GM18517 (cell line): Measurements from ENCODE around the gene AGAP1.

Source experiments
- ATAC-seq: cut with Tn5 transposase; IDR thresholded peaks from one replicate; pipeline ENCODE4 v1.9.1; 2021; ENCODE audit warnings: mild to moderate bottlenecking, moderate library complexity; ENCODE audit not compliant: unreplicated experiment

Gene AGAP1

GRCh38 chr2:235968616-235969324, 474.9 kb downstream of the AGAP1 start:
- ATAC-seq: no peak

- ATAC-seq: no peak
Observed at GRCh38 chr2:235970204-235971040, 476.6 kb downstream of the AGAP1 start.

GRCh38 chr2:235976516-235976915, 482.7 kb downstream of the AGAP1 start:
- no peak for ATAC-seq

GRCh38 chr2:235976956-235977355, 483.1 kb downstream of the AGAP1 start:
- ATAC-seq: no peak

- no peak for ATAC-seq
Observed at GRCh38 chr2:235977445-235977844, 483.6 kb downstream of the AGAP1 start.

- no peak for ATAC-seq
Observed at GRCh38 chr2:235978022-235978421, 484.2 kb downstream of the AGAP1 start.

GRCh38 chr2:235979037-235979436, 485.2 kb downstream of the AGAP1 start:
- no peak for ATAC-seq

- ATAC-seq: no peak
Observed at GRCh38 chr2:235979753-235980435, 486.1 kb downstream of the AGAP1 start.

- no peak for ATAC-seq
Observed at GRCh38 chr2:235981631-235982030, 487.8 kb downstream of the AGAP1 start.

- no peak for ATAC-seq
Observed at GRCh38 chr2:235983016-235983415, 489.2 kb downstream of the AGAP1 start.

- ATAC-seq: no peak
Observed at GRCh38 chr2:235984552-235984951, 490.7 kb downstream of the AGAP1 start.

GRCh38 chr2:235986361-235986760, 492.5 kb downstream of the AGAP1 start:
- ATAC-seq: no peak

GRCh38 chr2:235988271-235989015, 494.6 kb downstream of the AGAP1 start:
- ATAC-seq: no peak

- ATAC-seq: no peak
Observed at GRCh38 chr2:235989591-235989990, 495.7 kb downstream of the AGAP1 start.

GRCh38 chr2:235990344-235990743, 496.5 kb downstream of the AGAP1 start:
- no peak for ATAC-seq

GRCh38 chr2:235992024-235992423, 498.2 kb downstream of the AGAP1 start:
- no peak for ATAC-seq

GRCh38 chr2:235996419-235996818, 502.6 kb downstream of the AGAP1 start:
- no peak for ATAC-seq

GRCh38 chr2:235999011-235999410, 505.2 kb downstream of the AGAP1 start:
- no peak for ATAC-seq

- ATAC-seq: no peak
Observed at GRCh38 chr2:236001166-236001828, 507.5 kb downstream of the AGAP1 start.

- ATAC-seq: no peak
Observed at GRCh38 chr2:236001854-236002253, 508.0 kb downstream of the AGAP1 start.
